Uterus (tissue), 2 donors: ENCODE measurements around the gene PRM3.

ENCODE experiments used
- POLR2A ChIP-seq, 2 donors: fragments of 450-650 bp; IDR thresholded peaks; one replicate each; pipeline ENCODE4 v1.6.1; 2016; ENCODE audit warnings: antibody characterized with exemption in 2 of 2, mild to moderate bottlenecking in 1 of 2, moderate library complexity in 1 of 2
- TF ChIP-seq, protein P1 (sequence below), 4 experiments: fragments of 200-600 bp in 2 of 4; fragments of 450-650 bp in 2 of 4; sonication (generic) in 2 of 4; IDR thresholded peaks; one replicate each; pipeline ENCODE4 v1.5.1; 2016 to 2019; ENCODE audit warnings: antibody characterized with exemption in 4 of 4, mild to moderate bottlenecking in 2 of 4, moderate library complexity in 1 of 4

DNA sequence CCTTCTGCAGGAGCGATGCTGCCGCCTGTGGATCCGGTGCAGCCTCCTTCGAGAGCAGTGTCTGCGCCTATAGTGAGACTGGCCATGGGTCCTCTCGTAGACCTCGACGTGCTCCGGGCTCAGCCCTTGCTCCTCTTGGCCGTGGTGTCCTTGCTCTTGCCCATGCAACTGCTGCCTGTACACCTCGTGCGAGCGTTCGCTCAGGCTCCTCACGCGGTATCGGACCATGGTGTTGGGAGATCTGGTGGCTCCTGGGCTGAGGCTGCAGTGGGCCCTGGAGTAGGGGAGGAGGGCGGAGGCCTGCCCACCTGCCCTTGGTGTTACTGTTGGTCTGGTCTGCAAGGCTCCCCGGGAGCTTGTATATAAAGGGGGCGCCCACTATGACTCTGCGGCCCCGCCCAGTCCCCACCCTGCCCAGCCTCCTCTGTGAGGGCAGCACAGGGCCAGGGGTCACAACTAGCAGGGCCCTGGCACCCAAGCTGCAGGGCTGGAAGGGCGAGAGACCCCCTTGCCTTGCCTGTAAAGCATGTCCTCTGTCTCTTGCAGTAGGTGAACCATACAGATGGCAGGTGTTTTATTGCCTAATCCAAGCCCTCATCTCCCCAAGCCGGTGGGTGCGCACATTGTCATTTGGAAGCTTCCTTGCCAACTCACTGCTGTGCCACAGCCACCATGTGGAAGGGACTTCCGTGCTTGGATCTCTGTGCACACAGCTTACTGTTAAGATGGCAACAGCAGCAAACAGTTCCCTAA lies 2.9 kb upstream of the PRM3 start, which contains the start of gene PRM2:
- TF ChIP-seq, protein P1, sequence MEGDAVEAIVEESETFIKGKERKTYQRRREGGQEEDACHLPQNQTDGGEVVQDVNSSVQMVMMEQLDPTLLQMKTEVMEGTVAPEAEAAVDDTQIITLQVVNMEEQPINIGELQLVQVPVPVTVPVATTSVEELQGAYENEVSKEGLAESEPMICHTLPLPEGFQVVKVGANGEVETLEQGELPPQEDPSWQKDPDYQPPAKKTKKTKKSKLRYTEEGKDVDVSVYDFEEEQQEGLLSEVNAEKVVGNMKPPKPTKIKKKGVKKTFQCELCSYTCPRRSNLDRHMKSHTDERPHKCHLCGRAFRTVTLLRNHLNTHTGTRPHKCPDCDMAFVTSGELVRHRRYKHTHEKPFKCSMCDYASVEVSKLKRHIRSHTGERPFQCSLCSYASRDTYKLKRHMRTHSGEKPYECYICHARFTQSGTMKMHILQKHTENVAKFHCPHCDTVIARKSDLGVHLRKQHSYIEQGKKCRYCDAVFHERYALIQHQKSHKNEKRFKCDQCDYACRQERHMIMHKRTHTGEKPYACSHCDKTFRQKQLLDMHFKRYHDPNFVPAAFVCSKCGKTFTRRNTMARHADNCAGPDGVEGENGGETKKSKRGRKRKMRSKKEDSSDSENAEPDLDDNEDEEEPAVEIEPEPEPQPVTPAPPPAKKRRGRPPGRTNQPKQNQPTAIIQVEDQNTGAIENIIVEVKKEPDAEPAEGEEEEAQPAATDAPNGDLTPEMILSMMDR (IDR thresholded peaks at IDR 0.05): no peak
- no peak for TF ChIP-seq POLR2A (IDR thresholded peaks at IDR 0.05)
